GM23248 (cell line): Measurements from ENCODE around the gene RNF113B. TPM values are rescaled to one million over a fixed set of nuclear protein-coding genes. Genes with fewer than 3 reads are reported as not detected.

Experiments used
- DNase-seq: peaks from one replicate; pipeline ENCODE4 v3.0.0-alpha.2; 2015
- H2AFZ ChIP-seq: fragments of 200-600 bp; sonication (generic); 2 replicates; pipeline ENCODE4 v1.6.1; 2016; ENCODE audit warnings: antibody characterized with exemption
- H3F3A ChIP-seq: fragments of 200-600 bp; sonication (generic); 2 replicates; pipeline ENCODE4 v1.6.1; 2016; ENCODE audit warnings: mild to moderate bottlenecking, antibody characterized with exemption, mixed run types; ENCODE audit not compliant: insufficient read depth
- H3K27ac ChIP-seq: fragments of 200-600 bp; sonication (generic); 2 replicates; pipeline ENCODE4 v1.5.1; 2016; ENCODE audit warnings: mild to moderate bottlenecking
- H3K27me3 ChIP-seq: fragments of 200-600 bp; sonication (generic); replicated peaks from 2 replicates; pipeline ENCODE4 v1.6.1; 2016; ENCODE audit warnings: mild to moderate bottlenecking; ENCODE audit not compliant: insufficient read depth
- H3K36me3 ChIP-seq: fragments of 200-600 bp; sonication (generic); 2 replicates; pipeline ENCODE4 v1.6.1; 2016; ENCODE audit warnings: low read depth, mild to moderate bottlenecking
- H3K4me1 ChIP-seq: fragments of 200-600 bp; sonication (generic); 2 replicates; pipeline ENCODE4 v1.6.1; 2016; ENCODE audit warnings: mild to moderate bottlenecking; ENCODE audit not compliant: insufficient read depth
- H3K4me2 ChIP-seq: fragments of 200-600 bp; sonication (generic); one replicate; pipeline ENCODE4 v1.6.1; 2016; ENCODE audit warnings: mild to moderate bottlenecking; ENCODE audit not compliant: unreplicated experiment
- H3K4me3 ChIP-seq: fragments of 200-600 bp; sonication (generic); 2 replicates; pipeline ENCODE4 v1.5.1; 2016; ENCODE audit warnings: mild to moderate bottlenecking
- H3K79me2 ChIP-seq: fragments of 200-600 bp; sonication (generic); 2 replicates; pipeline ENCODE4 v1.6.1; 2016; ENCODE audit warnings: mild to moderate bottlenecking; ENCODE audit not compliant: insufficient read depth
- H3K9ac ChIP-seq: fragments of 200-600 bp; sonication (generic); 2 replicates; pipeline ENCODE4 v1.6.1; 2016; ENCODE audit warnings: mild to moderate bottlenecking
- H3K9me2 ChIP-seq: fragments of 200-600 bp; sonication (generic); 2 replicates; pipeline ENCODE4 v1.6.1; 2016; ENCODE audit warnings: mixed run types, mild to moderate bottlenecking, moderate library complexity; ENCODE audit not compliant: insufficient read depth
- H3K9me3 ChIP-seq: fragments of 200-600 bp; sonication (generic); one replicate; pipeline ENCODE4 v1.6.1; 2017; ENCODE audit warnings: low read depth
- H4K20me1 ChIP-seq: fragments of 200-600 bp; sonication (generic); 2 replicates; pipeline ENCODE4 v1.6.0; 2016; ENCODE audit not compliant: insufficient read depth
- EZH2 ChIP-seq: fragments of 200-600 bp; sonication (generic); IDR thresholded peaks from 2 replicates; pipeline ENCODE4 v1.6.1; 2018; ENCODE audit warnings: antibody characterized with exemption, mild to moderate bottlenecking; ENCODE audit not compliant: insufficient read depth, poor library complexity, severe bottlenecking
- EZH2phosphoT487 ChIP-seq: fragments of 200-600 bp; sonication (generic); IDR thresholded peaks from 2 replicates; pipeline ENCODE4 v1.6.1; 2018; ENCODE audit warnings: antibody characterized with exemption, moderate library complexity, mild to moderate bottlenecking, low read depth; ENCODE audit not compliant: insufficient read depth
- whole genome bisulfite sequencing, 2 experiments: methylation state at CpG; one replicate each; pipeline ENCODE4 v1.1.6; 2015 to 2017; ENCODE audit warnings: low lambda C conversion rate in 2 of 2, low coverage in 1 of 2; ENCODE audit errors: missing lambda C conversion rate in 2 of 2; 5-methylcytosine and 5-hydroxymethylcytosine counted together
- in situ Hi-C: fragments of 300-500 bp; cut with MboI; formaldehyde crosslinking; loops from 2 replicates; pipeline ENCODE4 v1.15.0; 2020
- polyA plus RNA-seq: library from polyadenylated mRNA; unstranded; fragments of >200 nt; fragmentation: Nextera tagmentation; extraction: Ambion mirVana; gene quantifications from 2 replicates; pipeline ENCODE4 v1.2.1, GENCODE V29; 2016
- total RNA-seq: library from RNA; depleted of rRNA; stranded (reverse); fragments of >200 nt; shearing (Covaris generic); gene quantifications from 2 replicates; pipeline ENCODE4 v1.2.3, GENCODE V29; 2014

Gene RNF113B
- total and polyA plus RNA-seq, 2 experiments from 2014 or later, result not detected

DNA sequence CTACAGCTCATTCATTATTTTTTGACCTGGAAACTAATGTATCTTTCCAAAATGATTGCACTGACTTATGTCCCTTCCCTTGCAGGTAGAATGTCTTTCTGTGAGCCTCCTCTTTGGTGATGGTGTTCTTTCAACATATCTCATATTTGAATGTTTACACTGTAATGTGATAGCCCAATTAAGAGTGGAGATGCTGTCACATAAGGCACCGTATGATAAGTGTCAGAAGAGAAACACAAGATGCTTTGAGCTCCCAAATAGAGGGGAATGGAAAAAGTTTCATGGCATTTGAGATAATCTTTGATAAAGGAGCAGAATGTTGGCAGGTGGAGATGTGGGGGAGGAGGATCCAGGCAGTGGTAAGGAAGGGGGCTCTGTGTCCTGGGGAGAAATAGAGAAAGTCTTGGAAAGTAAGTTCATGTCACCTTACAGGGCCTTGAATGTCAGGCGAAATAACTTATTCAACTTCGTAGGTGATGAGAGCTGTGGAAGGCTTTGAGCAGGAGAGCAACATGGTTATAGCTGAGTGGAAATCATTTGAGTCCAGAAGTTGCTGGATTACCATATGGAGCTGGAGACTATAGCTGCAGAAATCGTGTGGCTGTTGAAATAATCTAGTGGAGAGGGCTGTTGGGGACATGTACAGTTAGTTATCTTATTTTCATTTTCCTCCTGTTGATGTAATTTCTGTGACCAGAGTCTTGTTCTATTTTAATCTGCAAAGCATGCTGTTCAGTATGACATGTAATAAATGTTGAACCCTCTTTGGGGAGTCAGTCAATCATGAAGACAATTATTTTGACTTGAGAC, 10.3 kb upstream of the RNF113B start:
- DNase-seq, result no peak
- Histone ChIP-seq H3K4me1 (peaks cover 6% of the 10 kb centered on the region; the same call in 1 of the 2 replicates), H3K4me2 (no peak overlapping the region), H3K36me3 (no peaks in the 10 kb centered on the region), H3K27me3 (no peaks in the 10 kb centered on the region), H3K9me3 (no peaks in the 10 kb centered on the region), H3K27ac (no peak overlapping the region), H3K4me3 (no peak overlapping the region), H2AFZ (no peak overlapping the region), H3K79me2 (peaks cover 100% of the 10 kb centered on the region), H4K20me1 (0 out of 2 replicates have a peak, but pooled peaks cover 7% of the 10 kb centered on the region), H3F3A (no peaks in the 10 kb centered on the region), H3K9ac (no peak overlapping the region), H3K9me2 (no peaks in the 10 kb centered on the region)
- TF ChIP-seq EZH2phosphoT487 (no peak), EZH2 (no peak)
- in situ Hi-C loops, result no loop called here
- 59 to 65% methylated on average over 4 of the region's 4 CpGs for WGBS, 2 experiments

DNA sequence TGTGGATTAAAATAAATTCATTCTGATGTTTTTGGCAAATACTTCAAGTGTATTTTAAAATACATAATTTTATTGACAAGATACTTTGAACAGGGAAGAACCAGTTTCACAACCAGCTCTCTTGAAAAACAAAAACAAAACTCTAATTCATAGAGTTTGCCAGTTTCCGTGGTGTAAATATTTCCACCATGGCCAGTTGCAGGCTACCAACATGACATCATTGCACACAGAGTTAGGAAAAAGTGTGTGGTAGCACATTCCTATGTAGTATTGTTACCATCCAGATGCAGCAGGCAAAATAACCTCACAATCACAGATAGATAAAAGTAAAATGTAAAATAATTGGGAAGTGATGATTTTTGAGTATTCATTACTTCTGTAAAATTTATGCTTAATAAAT, 7.7 kb upstream of the RNF113B start:
- Histone ChIP-seq H3K4me1 (peaks cover under 1% of the 10 kb centered on the region; the same call in 1 of the 2 replicates), H3K9me2 (no peaks in the 10 kb centered on the region), H3K9ac (no peak overlapping the region), H3K9me3 (no peaks in the 10 kb centered on the region), H2AFZ (no peak overlapping the region), H4K20me1 (0 out of 2 replicates have a peak, but pooled peaks cover 7% of the 10 kb centered on the region), H3K36me3 (no peaks in the 10 kb centered on the region), H3F3A (no peaks in the 10 kb centered on the region), H3K27me3 (no peaks in the 10 kb centered on the region), H3K4me2 (no peak overlapping the region), H3K79me2 (peaks cover 100% of the 10 kb centered on the region), H3K4me3 (no peak overlapping the region), H3K27ac (peak overlapping the region; percentile 31; the same call in 1 of the 2 replicates)
- in situ Hi-C loops, result no loop called here
- 21 to 30% methylated on average over 1 of the region's 1 CpG for WGBS, 2 experiments
- DNase-seq, result peak; percentile 70
- TF ChIP-seq EZH2, result no peak
- TF ChIP-seq EZH2phosphoT487, result no peak

DNA sequence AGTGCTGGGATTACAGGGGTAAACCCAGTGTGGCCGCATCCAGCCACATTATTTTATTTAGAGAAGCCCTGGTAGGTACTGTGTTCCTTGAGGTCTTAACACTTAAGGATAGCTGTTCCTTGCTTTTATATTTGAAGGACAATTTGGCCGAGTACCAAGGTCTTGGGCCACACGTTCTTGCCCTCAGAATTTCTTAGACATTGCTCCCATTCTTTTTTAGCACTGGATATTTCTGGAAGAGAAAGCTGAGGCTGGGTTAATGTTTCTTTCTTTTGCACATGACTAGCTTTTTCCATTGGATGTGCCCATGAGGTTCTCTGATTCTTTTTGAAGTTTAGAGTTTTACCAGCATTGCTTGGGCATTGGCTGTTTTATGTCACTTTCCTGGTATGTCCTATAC, 5.5 kb upstream of the RNF113B start:
- TF ChIP-seq EZH2phosphoT487 (no peak), EZH2 (no peak)
- H3K79me2 ChIP-seq, result peaks cover 100% of the 10 kb centered on the region
- no peak overlapping the region for H2AFZ ChIP-seq
- H3K27ac ChIP-seq, result no peak overlapping the region
- 56 to 64% methylated on average over 3 of the region's 3 CpGs for WGBS, 2 experiments
- H3K4me1 ChIP-seq, result no peaks in the 10 kb centered on the region
- no peaks in the 10 kb centered on the region for H3K9me3 ChIP-seq
- peak; percentile 6 for DNase-seq
- no peaks in the 10 kb centered on the region for H3K9me2 ChIP-seq
- 0 out of 2 replicates have a peak, but pooled peaks cover 7% of the 10 kb centered on the region for H4K20me1 ChIP-seq
- no peaks in the 10 kb centered on the region for H3K27me3 ChIP-seq
- no peaks in the 10 kb centered on the region for H3K36me3 ChIP-seq
- no peak overlapping the region for H3K4me3 ChIP-seq
- no peaks in the 10 kb centered on the region for H3F3A ChIP-seq
- no peak overlapping the region for H3K4me2 ChIP-seq
- in situ Hi-C loops, result no loop called here
- H3K9ac ChIP-seq, result no peak overlapping the region

DNA sequence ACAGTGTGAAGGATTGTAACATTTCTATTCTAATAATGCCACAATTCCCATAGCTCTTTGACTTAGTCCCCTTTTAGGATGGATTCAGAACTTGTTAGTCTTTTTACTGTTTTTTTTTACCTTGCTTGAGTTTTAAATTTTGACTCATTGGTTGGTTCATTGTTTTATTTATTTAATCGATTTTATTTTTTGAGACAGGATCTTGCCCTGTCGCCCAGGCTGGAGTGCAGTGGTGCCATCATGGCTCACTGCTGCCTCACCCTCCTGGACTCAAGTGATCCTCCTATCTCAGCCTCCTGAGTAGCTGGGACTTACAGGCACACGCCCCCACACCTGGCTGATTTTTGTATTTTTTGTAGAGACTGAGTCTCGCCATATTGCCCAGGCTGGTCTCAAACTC, 5.1 kb upstream of the RNF113B start:
- TF ChIP-seq EZH2phosphoT487, result no peak
- TF ChIP-seq EZH2, result no peak
- 85% methylated on average over 4 of the region's 4 CpGs for WGBS, 2 experiments
- H3K79me2 ChIP-seq, result peaks cover 100% of the 10 kb centered on the region

More for the DNA sequence above, 5.1 kb upstream of the RNF113B start:
- Histone ChIP-seq H2AFZ (no peak overlapping the region), H3K9me2 (no peaks in the 10 kb centered on the region), H3K9me3 (no peaks in the 10 kb centered on the region), H3K27ac (no peak overlapping the region), H3K4me1 (no peaks in the 10 kb centered on the region), H3K4me2 (no peak overlapping the region), H3K4me3 (no peak overlapping the region), H3K9ac (no peak overlapping the region), H3K36me3 (no peaks in the 10 kb centered on the region), H3K27me3 (no peaks in the 10 kb centered on the region), H4K20me1 (0 out of 2 replicates have a peak, but pooled peaks cover 7% of the 10 kb centered on the region), H3F3A (no peaks in the 10 kb centered on the region)
- in situ Hi-C loops, result no loop called here
- no peak for DNase-seq
